Trophoblast cell (in vitro differentiated cells and primary cell): ENCODE data around the gene CMTM1.

Experiments used
- DNase-seq, 2 donors: peaks; one replicate each; pipeline ENCODE4 v3.0.0-alpha.2; 2016
- H2AFZ ChIP-seq: 2 replicates; pipeline ENCODE4 v1.6.1; 2013; ENCODE audit warnings: low read length, moderate library complexity, mild to moderate bottlenecking; ENCODE audit not compliant: insufficient read depth, poor library complexity
- H2AK5ac ChIP-seq: 2 replicates; pipeline ENCODE4 v1.6.1; 2013; ENCODE audit warnings: mild to moderate bottlenecking, low read length
- H2BK120ac ChIP-seq: 2 replicates; pipeline ENCODE4 v1.6.1; 2013; ENCODE audit warnings: low read length, mild to moderate bottlenecking, moderate library complexity; ENCODE audit not compliant: insufficient read depth, poor library complexity
- H2BK12ac ChIP-seq: 2 replicates; pipeline ENCODE4 v1.6.1; 2013; ENCODE audit warnings: mild to moderate bottlenecking, low read length, moderate library complexity
- H2BK5ac ChIP-seq: 2 replicates; pipeline ENCODE4 v1.6.1; 2013; ENCODE audit warnings: low read length, low read depth, moderate library complexity, mild to moderate bottlenecking; ENCODE audit not compliant: poor library complexity
- H3K14ac ChIP-seq: 2 replicates; pipeline ENCODE4 v1.6.1; 2013; ENCODE audit warnings: mild to moderate bottlenecking, low read length
- H3K18ac ChIP-seq: 2 replicates; pipeline ENCODE4 v1.6.1; 2013; ENCODE audit warnings: mild to moderate bottlenecking, low read length
- H3K23ac ChIP-seq: 2 replicates; pipeline ENCODE4 v1.6.1; 2013; ENCODE audit warnings: low read length
- H3K27ac ChIP-seq: 2 replicates; pipeline ENCODE4 v1.5.1; 2013; ENCODE audit warnings: low read depth, mild to moderate bottlenecking, inconsistent platforms, low read length, moderate library complexity
- H3K27me3 ChIP-seq: 2 replicates; pipeline ENCODE4 v1.6.1; 2013; ENCODE audit warnings: inconsistent platforms, mild to moderate bottlenecking, low read length, moderate library complexity; ENCODE audit not compliant: insufficient read depth
- H3K36me3 ChIP-seq, 2 experiments: 1 replicate in 1 of 2; 2 replicates in 1 of 2; pipeline ENCODE4 v1.6.1; 2013; ENCODE audit warnings: low read length in 2 of 2, mild to moderate bottlenecking in 2 of 2, moderate library complexity in 1 of 2; ENCODE audit not compliant: insufficient read depth in 2 of 2, control insufficient read depth in 1 of 2
- H3K4ac ChIP-seq: 2 replicates; pipeline ENCODE4 v1.6.1; 2013; ENCODE audit warnings: low read depth, mild to moderate bottlenecking, low read length, moderate library complexity
- H3K4me1 ChIP-seq, 2 experiments: 1 replicate in 1 of 2; 2 replicates in 1 of 2; pipeline ENCODE4 v1.6.1; 2013; ENCODE audit warnings: low read length in 2 of 2, mild to moderate bottlenecking in 2 of 2, moderate library complexity in 1 of 2; ENCODE audit not compliant: insufficient read depth in 2 of 2, control insufficient read depth in 1 of 2
- H3K4me2 ChIP-seq: 2 replicates; pipeline ENCODE4 v1.6.1; 2013; ENCODE audit warnings: inconsistent platforms, mild to moderate bottlenecking, low read length, moderate library complexity
- H3K4me3 ChIP-seq: 2 replicates; pipeline ENCODE4 v1.5.1; 2013; ENCODE audit warnings: mild to moderate bottlenecking, low read depth, low read length, inconsistent platforms
- H3K79me1 ChIP-seq: one replicate; pipeline ENCODE4 v1.6.1; 2013; ENCODE audit warnings: low read length
- H3K79me2 ChIP-seq: 2 replicates; pipeline ENCODE4 v1.6.1; 2013; ENCODE audit warnings: low read length, mild to moderate bottlenecking; ENCODE audit not compliant: control insufficient read depth, insufficient read depth, poor library complexity
- H3K9ac ChIP-seq: 2 replicates; pipeline ENCODE4 v1.6.1; 2013; ENCODE audit warnings: mild to moderate bottlenecking, low read length
- H3K9me3 ChIP-seq: 2 replicates; pipeline ENCODE4 v1.6.1; 2013; ENCODE audit warnings: low read depth, mild to moderate bottlenecking, control low read depth, inconsistent platforms, low read length; ENCODE audit not compliant: insufficient read depth
- H4K12ac ChIP-seq: 2 replicates; pipeline ENCODE4 v1.6.1; 2013; ENCODE audit warnings: low read depth, mild to moderate bottlenecking, low read length, moderate library complexity
- H4K8ac ChIP-seq: 2 replicates; pipeline ENCODE4 v1.6.1; 2013; ENCODE audit warnings: low read depth, mild to moderate bottlenecking, low read length, moderate library complexity
- H4K91ac ChIP-seq: one replicate; pipeline ENCODE4 v1.6.1; 2013; ENCODE audit warnings: low read depth, mild to moderate bottlenecking, low read length, moderate library complexity
- WGBS: extraction: QIAGEN DNeasy Blood & Tissue Kit; methylation state at CpG from one replicate; pipeline ENCODE4 v1.1.7; 2013; ENCODE audit warnings: missing lambda C conversion rate; ENCODE audit not compliant: insufficient read length, insufficient coverage; ENCODE audit errors: extremely low coverage; 5-methylcytosine and 5-hydroxymethylcytosine counted together

Gene CMTM1

DNA sequence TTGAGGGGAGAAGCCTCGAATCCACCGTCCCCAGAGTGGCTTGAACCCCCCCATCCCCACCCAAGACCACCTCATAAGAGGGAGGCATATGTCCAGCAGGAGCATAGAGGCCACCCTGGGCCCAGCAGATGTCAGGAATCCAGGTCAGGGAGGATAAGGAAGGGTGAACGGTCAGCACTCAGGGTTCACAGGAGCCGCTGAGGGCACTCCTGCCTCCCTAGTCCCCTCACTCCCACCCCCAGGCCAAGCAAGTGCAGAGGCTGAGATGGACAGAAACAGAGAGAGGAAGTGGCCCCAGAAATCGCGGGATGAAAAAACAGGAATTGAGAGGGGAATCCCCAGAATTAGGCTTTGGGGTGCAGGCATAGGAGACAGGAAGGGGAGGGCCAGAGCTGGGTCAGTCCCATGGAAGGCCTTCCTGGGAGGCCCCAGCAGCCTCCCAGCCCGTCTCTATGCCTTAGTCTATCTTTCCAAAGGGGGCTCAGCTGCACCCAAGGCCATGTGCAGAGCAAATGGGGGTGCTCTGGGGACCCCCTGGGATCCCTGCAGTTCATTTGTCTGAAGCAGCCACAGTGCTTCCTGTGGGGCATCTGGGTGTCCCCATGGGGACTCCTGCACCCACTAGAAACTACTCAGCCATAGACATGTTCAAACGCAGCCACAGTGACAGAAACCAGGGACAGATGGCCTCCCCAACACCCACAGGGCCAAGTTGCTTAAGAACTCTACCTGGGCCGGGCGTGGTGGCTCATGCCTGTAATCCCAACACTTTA, 39.9 kb downstream of the CMTM1 start:
- Histone ChIP-seq H3K9me3 (peaks cover 2% of the 10 kb centered on the region), H3K23ac (no peak overlapping the region), H3K79me1 (peaks cover 19% of the 10 kb centered on the region), H4K12ac (peak overlapping the region; percentile 83), H2BK120ac (peak overlapping the region; percentile 44), H3K27ac (no peak overlapping the region), H3K18ac (peak overlapping the region; percentile 39), H3K4me1 (peaks cover 19 to 24% of the 10 kb centered on the region in 2 experiments), H3K4me2 (peak overlapping the region; percentile 74), H4K8ac (peak overlapping the region; percentile 86), H2BK12ac (no peak overlapping the region), H2AFZ (no peak overlapping the region), H4K91ac (peak overlapping the region; percentile 96), H3K79me2 (peaks cover 12% of the 10 kb centered on the region), H3K36me3 (peaks cover 26 to 33% of the 10 kb centered on the region in 2 experiments), H2AK5ac (peak overlapping the region; percentile 78), H3K4me3 (peak overlapping the region; percentile 82), H3K14ac (peak overlapping the region; percentile 81), H3K9ac (peak overlapping the region; percentile 77), H3K27me3 (no peaks in the 10 kb centered on the region), H2BK5ac (no peak overlapping the region), H3K4ac (peak overlapping the region; percentile 94)
- WGBS, result no CpG with 5 or more reads among the region's 10 CpGs
- peak; percentile 44 to 57 for DNase-seq

DNA sequence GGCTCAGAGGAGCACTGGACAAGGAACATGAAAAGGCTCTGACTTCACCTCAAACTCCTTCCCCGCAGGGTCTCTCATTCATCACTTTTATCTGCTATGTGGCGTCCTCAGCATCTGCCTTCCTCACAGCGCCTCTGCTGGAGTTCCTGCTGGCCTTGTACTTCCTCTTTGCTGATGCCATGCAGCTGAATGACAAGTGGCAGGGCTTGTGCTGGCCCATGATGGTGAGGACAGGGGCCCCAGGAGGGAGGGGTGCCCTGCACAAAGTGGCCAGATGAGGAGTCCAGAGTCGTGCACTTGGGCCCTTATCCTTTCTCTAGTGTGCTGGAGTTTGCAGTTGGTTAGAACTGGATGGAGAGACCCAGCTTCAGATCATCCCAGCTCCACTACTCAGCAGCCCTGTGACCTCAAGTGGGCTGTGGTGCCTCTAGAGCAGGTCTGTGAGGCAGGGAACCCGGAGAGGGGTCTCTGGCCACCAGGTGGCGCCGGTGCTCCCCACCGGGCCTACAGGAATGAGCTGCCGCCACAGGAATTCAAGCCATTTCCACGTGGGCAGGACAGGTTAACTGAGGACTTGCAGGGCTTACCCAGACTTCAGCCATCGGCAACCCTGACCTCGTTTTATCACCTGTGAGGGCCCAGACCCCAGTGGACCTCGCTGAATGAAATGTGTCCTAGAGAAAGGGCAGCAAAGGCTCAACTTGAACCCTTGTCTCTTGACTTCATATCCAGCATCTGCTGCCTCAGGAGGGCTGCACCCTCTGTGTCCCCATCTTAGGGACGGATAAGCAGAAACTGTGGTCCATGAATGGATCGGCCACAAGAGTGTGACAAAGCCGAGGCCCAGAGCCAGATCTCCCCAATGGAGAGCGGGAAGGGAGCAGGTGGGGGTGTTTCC, 42.3 kb downstream of the CMTM1 start:
- Histone ChIP-seq H2AK5ac (no peak overlapping the region), H3K27me3 (no peaks in the 10 kb centered on the region), H2BK12ac (no peak overlapping the region), H3K27ac (no peak overlapping the region), H2AFZ (no peak overlapping the region), H3K4me2 (no peak overlapping the region), H2BK5ac (no peak overlapping the region), H3K4me1 (peaks cover 19 to 24% of the 10 kb centered on the region in 2 experiments), H3K4me3 (no peak overlapping the region), H3K79me1 (peaks cover 19% of the 10 kb centered on the region), H4K12ac (no peak overlapping the region), H3K9me3 (peaks cover 6% of the 10 kb centered on the region), H3K4ac (no peak overlapping the region), H3K79me2 (peaks cover 12% of the 10 kb centered on the region), H4K91ac (no peak overlapping the region), H3K23ac (no peak overlapping the region), H4K8ac (no peak overlapping the region), H3K9ac (no peak overlapping the region), H3K36me3 (peaks cover 47 to 53% of the 10 kb centered on the region in 2 experiments), H3K14ac (no peak overlapping the region), H2BK120ac (no peak overlapping the region), H3K18ac (peak overlapping the region; percentile 8)
- peak; percentile 95 to 97 for DNase-seq
- no CpG with 5 or more reads among the region's 17 CpGs for WGBS

DNA sequence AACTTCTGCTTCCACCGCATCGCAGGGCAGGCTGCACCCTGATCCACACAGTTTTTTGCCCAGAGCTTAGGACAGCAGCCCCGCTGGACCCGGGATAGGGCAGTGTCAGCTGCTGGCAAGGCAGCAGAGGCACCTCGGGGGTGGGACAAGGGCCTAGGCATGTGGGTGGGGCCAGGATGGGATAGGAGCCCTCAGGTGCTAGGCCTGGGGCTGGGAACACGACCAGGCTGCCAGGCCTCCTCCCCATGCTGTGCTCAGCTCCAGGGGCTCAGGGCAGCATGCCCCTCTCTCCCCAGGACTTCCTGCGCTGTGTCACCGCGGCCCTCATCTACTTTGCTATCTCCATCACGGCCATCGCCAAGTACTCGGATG, 42.9 kb downstream of the CMTM1 start:
- Histone ChIP-seq H2AK5ac (no peak overlapping the region), H3K4me2 (no peak overlapping the region), H3K14ac (no peak overlapping the region), H2BK120ac (no peak overlapping the region), H3K23ac (no peak overlapping the region), H3K4me3 (no peak overlapping the region), H3K9me3 (peaks cover 6% of the 10 kb centered on the region), H3K79me2 (peaks cover 12% of the 10 kb centered on the region), H4K91ac (no peak overlapping the region), H3K36me3 (peaks cover 47 to 55% of the 10 kb centered on the region in 2 experiments), H3K27me3 (no peaks in the 10 kb centered on the region), H4K12ac (no peak overlapping the region), H3K4ac (no peak overlapping the region), H2BK5ac (no peak overlapping the region), H3K27ac (no peak overlapping the region), H2BK12ac (no peak overlapping the region), H3K79me1 (peaks cover 14% of the 10 kb centered on the region), H4K8ac (no peak overlapping the region), H3K18ac (peak overlapping the region; percentile 8), H3K9ac (no peak overlapping the region), H2AFZ (no peak overlapping the region), H3K4me1 (peaks cover 17 to 20% of the 10 kb centered on the region in 2 experiments)
- no CpG with 5 or more reads among the region's 12 CpGs for WGBS
- DNase-seq, result peak; percentile 40 to 63

DNA sequence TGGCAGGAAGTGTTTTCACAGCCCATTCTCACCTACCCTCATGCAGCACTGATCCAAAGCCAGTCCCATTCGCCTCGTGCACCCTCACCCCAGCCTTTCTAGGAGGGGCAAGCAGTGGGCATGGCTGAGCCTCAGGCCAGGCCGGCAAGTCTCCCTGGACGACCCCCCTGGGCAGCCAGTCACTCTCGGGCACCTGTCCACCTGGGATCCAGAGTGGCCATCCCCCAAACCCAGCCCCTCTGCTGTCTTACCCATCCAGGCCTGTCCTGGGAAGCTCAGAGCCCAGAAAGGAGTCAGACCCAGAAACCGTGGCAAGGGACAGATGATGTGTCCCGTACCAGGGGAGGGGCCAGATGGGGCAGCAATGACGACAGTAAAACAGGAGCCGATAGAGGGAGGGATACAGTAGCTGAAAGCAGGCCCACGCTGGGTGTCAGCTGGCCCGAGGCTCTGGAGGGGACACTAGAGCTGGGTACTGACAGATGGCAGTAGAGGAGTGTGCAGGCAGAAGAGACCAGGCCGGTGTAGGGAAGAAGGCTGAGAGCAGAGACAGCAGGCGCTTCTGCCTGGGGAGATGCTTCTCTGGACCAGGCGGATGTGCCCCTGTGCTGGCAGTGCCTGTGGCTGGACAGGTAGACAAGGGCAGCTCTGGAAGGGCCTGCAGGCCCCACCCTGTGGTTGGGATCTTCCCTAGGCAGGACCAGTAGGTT, 44.0 kb downstream of the CMTM1 start:
- peaks cover 17 to 23% of the 10 kb centered on the region in 2 experiments for H3K4me1 ChIP-seq
- no CpG with 5 or more reads among the region's 14 CpGs for WGBS
- H3K27me3 ChIP-seq, result no peaks in the 10 kb centered on the region
- no peak overlapping the region for H3K9ac ChIP-seq
- H3K4me2 ChIP-seq, result no peak overlapping the region
- H3K4ac ChIP-seq, result no peak overlapping the region
- peaks cover 6% of the 10 kb centered on the region for H3K9me3 ChIP-seq
- no peak overlapping the region for H2BK5ac ChIP-seq
- H3K79me2 ChIP-seq, result peaks cover 8% of the 10 kb centered on the region
- H3K36me3 ChIP-seq, result peaks cover 47 to 59% of the 10 kb centered on the region in 2 experiments
- no peak overlapping the region for H4K8ac ChIP-seq
- H3K4me3 ChIP-seq, result peak overlapping the region; percentile 32
- no peak overlapping the region for H3K27ac ChIP-seq
- no peak overlapping the region for H4K91ac ChIP-seq
- H3K18ac ChIP-seq, result no peak overlapping the region
- no peak overlapping the region for H4K12ac ChIP-seq
- H3K79me1 ChIP-seq, result peaks cover 5% of the 10 kb centered on the region
- H3K23ac ChIP-seq, result no peak overlapping the region
- no peak overlapping the region for H3K14ac ChIP-seq
- H2BK120ac ChIP-seq, result no peak overlapping the region
- DNase-seq, result no peak
- no peak overlapping the region for H2AFZ ChIP-seq
- no peak overlapping the region for H2BK12ac ChIP-seq
- no peak overlapping the region for H2AK5ac ChIP-seq
